Activated naive CD4-positive, alpha-beta T cell (primary cell): ENCODE data around the gene PRKCE.
"Not testable (repeated sequence)": the region's sequence is repeated elsewhere in the genome, so short reads cannot be mapped to it uniquely, and the experiment has no call there.

Experiments used
- DNase-seq, 4 experiments: peaks; one replicate each; lab custom pipeline; 2025; lab: John Stamatoyannopoulos, UW

PRKCE gene

GRCh38 chr2:45889620-45890370, 238.3 kb downstream of the PRKCE start:
- DNase-seq, result no peak

- not testable (repeated sequence) for DNase-seq
Observed at GRCh38 chr2:45890371-45890646, 238.8 kb downstream of the PRKCE start.

GRCh38 chr2:45890819-45891218, 239.3 kb downstream of the PRKCE start:
- DNase-seq, result no peak

- no peak for DNase-seq
Observed at GRCh38 chr2:45891719-45892424, 240.4 kb downstream of the PRKCE start.

- DNase-seq, result no peak
Observed at GRCh38 chr2:45892425-45892745, 240.9 kb downstream of the PRKCE start.

- no peak for DNase-seq
Observed at GRCh38 chr2:45892757-45893156, 241.3 kb downstream of the PRKCE start.

GRCh38 chr2:45894211-45894610, 242.7 kb downstream of the PRKCE start:
- no peak for DNase-seq

- no peak for DNase-seq
Observed at GRCh38 chr2:45895241-45895861, 243.9 kb downstream of the PRKCE start.

- no peak for DNase-seq
Observed at GRCh38 chr2:45896311-45896710, 244.8 kb downstream of the PRKCE start.

GRCh38 chr2:45897842-45898241, 246.4 kb downstream of the PRKCE start:
- no peak for DNase-seq

GRCh38 chr2:45898819-45899218, 247.3 kb downstream of the PRKCE start:
- no peak for DNase-seq

- no peak for DNase-seq
Observed at GRCh38 chr2:45899926-45900325, 248.5 kb downstream of the PRKCE start.

- DNase-seq, result no peak
Observed at GRCh38 chr2:45901468-45902032, 250.1 kb downstream of the PRKCE start.

- DNase-seq, result no peak
Observed at GRCh38 chr2:45902380-45902779, 250.9 kb downstream of the PRKCE start.

- DNase-seq, result no peak
Observed at GRCh38 chr2:45902781-45903375, 251.4 kb downstream of the PRKCE start.

- no peak for DNase-seq
Observed at GRCh38 chr2:45904267-45904945, 252.9 kb downstream of the PRKCE start.

GRCh38 chr2:45904946-45905631, 253.6 kb downstream of the PRKCE start:
- DNase-seq, result no peak

- DNase-seq, result no peak
Observed at GRCh38 chr2:45905632-45905958, 254.1 kb downstream of the PRKCE start.

GRCh38 chr2:45907592-45907991, 256.1 kb downstream of the PRKCE start:
- no peak for DNase-seq

GRCh38 chr2:45908316-45909170, 257.1 kb downstream of the PRKCE start:
- no peak for DNase-seq

- no peak for DNase-seq
Observed at GRCh38 chr2:45909171-45909565, 257.7 kb downstream of the PRKCE start.
